ENCODE measurements around the gene ADARB2. TPM values are rescaled to one million over a fixed set of nuclear protein-coding genes. Genes with fewer than 3 reads are reported as not detected.
A peak's percentile ranks its signal among the peaks of the same experiment; 100 is the strongest.

The ADARB2 gene
- total RNA-seq, 4 donors from 2014 or later = 0.32 to 1.6 (median 0.80) TPM

GRCh38 chr10:1366322-1366691 is 371.0 kb downstream of the ADARB2 start:
- TF ChIP-seq CTCF (IDR thresholded peaks at IDR 0.05) (no peak), POLR2A (IDR thresholded peaks at IDR 0.05) (no peak), POLR2AphosphoS5 (IDR thresholded peaks at IDR 0.05) (no peak), EP300 (IDR thresholded peaks at IDR 0.05) (no peak)
- 86% methylated on average over 2 of the region's 6 CpGs for WGBS
- Histone ChIP-seq H3K27me3 (peaks cover 3% of the 10 kb centered on the region), H3K4me3 (no peak overlapping the region), H3K36me3 (no peaks in the 10 kb centered on the region), H3K9me3 (no peaks in the 10 kb centered on the region), H3K27ac (no peak overlapping the region), H3K4me1 (peaks cover 4% of the 10 kb centered on the region)
- DNase-seq (ENCODE audit: low spot score in 2 of 2) = peak in 1 of 2 donors; percentile 57

- Histone ChIP-seq H3K27ac (no peak overlapping the region), H3K27me3 (peaks cover 5% of the 10 kb centered on the region)
- no peak for TF ChIP-seq POLR2AphosphoS5 (IDR thresholded peaks at IDR 0.05)
Observed at GRCh38 chr10:1365540-1366321, 371.6 kb downstream of the ADARB2 start.

GRCh38 chr10:1364151-1364910 is 373.0 kb downstream of the ADARB2 start:
- no peak overlapping the region for H3K27ac ChIP-seq
- DNase-seq (ENCODE audit: low spot score in 2 of 2) = no peak
- H3K36me3 ChIP-seq = no peaks in the 10 kb centered on the region
- H3K4me1 ChIP-seq = peaks cover 6% of the 10 kb centered on the region
- H3K9me3 ChIP-seq = no peaks in the 10 kb centered on the region
- H3K4me3 ChIP-seq = no peak overlapping the region
- TF ChIP-seq POLR2A (IDR thresholded peaks at IDR 0.05) (no peak), EP300 (IDR thresholded peaks at IDR 0.05) (no peak), POLR2AphosphoS5 (IDR thresholded peaks at IDR 0.05) (no peak), CTCF (IDR thresholded peaks at IDR 0.05) (no peak)
- H3K27me3 ChIP-seq = peaks cover 15% of the 10 kb centered on the region
- WGBS = 86% methylated on average over 14 of the region's 16 CpGs

More at GRCh38 chr10:1365540-1366321, 371.6 kb downstream of the ADARB2 start:
- H3K9me3 ChIP-seq = no peaks in the 10 kb centered on the region
- WGBS = 92% methylated on average over 8 of the region's 8 CpGs
- H3K4me1 ChIP-seq = peaks cover 5% of the 10 kb centered on the region
- no peak overlapping the region for H3K4me3 ChIP-seq
- DNase-seq (ENCODE audit: low spot score in 2 of 2) = no peak
- H3K36me3 ChIP-seq = no peaks in the 10 kb centered on the region

GRCh38 chr10:1363446-1364121 is 373.7 kb downstream of the ADARB2 start:
- WGBS = 58% methylated on average over 35 of the region's 63 CpGs
- peak in 1 of 2 donors; percentile 65 for DNase-seq (ENCODE audit: low spot score in 2 of 2)
- no peak overlapping the region for H3K4me3 ChIP-seq
- H3K36me3 ChIP-seq = no peaks in the 10 kb centered on the region
- peaks cover 2% of the 10 kb centered on the region for H3K4me1 ChIP-seq
- H3K27me3 ChIP-seq = peaks cover 15% of the 10 kb centered on the region
- H3K27ac ChIP-seq = no peak overlapping the region
- no peaks in the 10 kb centered on the region for H3K9me3 ChIP-seq
- TF ChIP-seq POLR2A (IDR thresholded peaks at IDR 0.05) = no peak
- no peak for TF ChIP-seq POLR2AphosphoS5 (IDR thresholded peaks at IDR 0.05)

GRCh38 chr10:1362589-1363445 is 374.5 kb downstream of the ADARB2 start:
- no peak for TF ChIP-seq POLR2AphosphoS5 (IDR thresholded peaks at IDR 0.05)
- TF ChIP-seq POLR2A (IDR thresholded peaks at IDR 0.05) = no peak
- no peak for TF ChIP-seq EP300 (IDR thresholded peaks at IDR 0.05)
- no peak for TF ChIP-seq CTCF (IDR thresholded peaks at IDR 0.05)
- H3K4me3 ChIP-seq = no peak overlapping the region

More at GRCh38 chr10:1362589-1363445, 374.5 kb downstream of the ADARB2 start:
- no peaks in the 10 kb centered on the region for H3K36me3 ChIP-seq
- WGBS = 72% methylated on average over 36 of the region's 101 CpGs
- DNase-seq (ENCODE audit: low spot score in 2 of 2) = peak in 1 of 2 donors; percentile 75
- peaks cover 15% of the 10 kb centered on the region for H3K27me3 ChIP-seq
- no peak overlapping the region for H3K27ac ChIP-seq
- peaks cover 2% of the 10 kb centered on the region for H3K4me1 ChIP-seq
- no peaks in the 10 kb centered on the region for H3K9me3 ChIP-seq

Measured in suprapubic skin (tissue), 4 donors.